ENCODE data around the gene THBS2.

GRCh38 chr6:169211881-169212280 is 41.8 kb downstream of the THBS2 start:
- TF ChIP-seq CTCF (IDR thresholded peaks at IDR 0.05), result no peak
- TF ChIP-seq POLR2A (IDR thresholded peaks at IDR 0.05), result no peak
